GM21786 (cell line): ENCODE measurements around the gene MRPS18A.
"Not testable (repeated sequence)": the region's sequence is repeated elsewhere in the genome, so short reads cannot be mapped to it uniquely, and the experiment has no call there.

Source experiments
- ATAC-seq: cut with Tn5 transposase; IDR thresholded peaks from one replicate; pipeline ENCODE4 v1.9.1; 2021; ENCODE audit not compliant: unreplicated experiment

MRPS18A gene

GRCh38 chr6:43671801-43672690 is 15.5 kb downstream of the MRPS18A start:
- ATAC-seq = no peak

- ATAC-seq = no peak
Measured at GRCh38 chr6:43671011-43671800, 16.4 kb downstream of the MRPS18A start.

- ATAC-seq = no peak
Measured at GRCh38 chr6:43670623-43670986, 17.0 kb downstream of the MRPS18A start.

GRCh38 chr6:43669922-43670622 is 17.5 kb downstream of the MRPS18A start:
- no peak for ATAC-seq

GRCh38 chr6:43669050-43669921 is 18.3 kb downstream of the MRPS18A start:
- no peak for ATAC-seq

- peak; percentile 50 for ATAC-seq
Measured at GRCh38 chr6:43668151-43669028, 19.2 kb downstream of the MRPS18A start.

- ATAC-seq = no peak
Measured at GRCh38 chr6:43667245-43668150, 20.1 kb downstream of the MRPS18A start.

- ATAC-seq = no peak
Measured at GRCh38 chr6:43666196-43666920, 21.2 kb downstream of the MRPS18A start.

- ATAC-seq = no peak
Measured at GRCh38 chr6:43665376-43665775, 22.2 kb downstream of the MRPS18A start.

GRCh38 chr6:43662948-43663347 is 24.6 kb downstream of the MRPS18A start:
- ATAC-seq = not testable (repeated sequence)

GRCh38 chr6:43658161-43658560 is 29.4 kb downstream of the MRPS18A start:
- ATAC-seq = no peak

GRCh38 chr6:43657221-43657802 is 30.3 kb downstream of the MRPS18A start:
- no peak for ATAC-seq

- not testable (repeated sequence) for ATAC-seq
Measured at GRCh38 chr6:43652822-43653221, 34.8 kb downstream of the MRPS18A start.

GRCh38 chr6:43648248-43648647 is 39.3 kb downstream of the MRPS18A start:
- ATAC-seq = no peak

GRCh38 chr6:43647613-43648012 is 40.0 kb downstream of the MRPS18A start:
- no peak for ATAC-seq

- no peak for ATAC-seq
Measured at GRCh38 chr6:43645613-43645964, 42.0 kb downstream of the MRPS18A start.

GRCh38 chr6:43644940-43645612 is 42.5 kb downstream of the MRPS18A start, which contains the start of gene RSPH9:
Gene RSPH9 (plus strand): TSS chr6:43645036. CDS start chr6:43645099, 63 bp downstream.
- ATAC-seq = peak; percentile 55
